ENCODE measurements around the gene ANKS6. TPM values are rescaled to one million over a fixed set of nuclear protein-coding genes. Genes with fewer than 3 reads are reported as not detected.

Gene ANKS6
- total RNA-seq, 2 donors from 2014 or later, result 6.5 to 7.4 TPM

DNA sequence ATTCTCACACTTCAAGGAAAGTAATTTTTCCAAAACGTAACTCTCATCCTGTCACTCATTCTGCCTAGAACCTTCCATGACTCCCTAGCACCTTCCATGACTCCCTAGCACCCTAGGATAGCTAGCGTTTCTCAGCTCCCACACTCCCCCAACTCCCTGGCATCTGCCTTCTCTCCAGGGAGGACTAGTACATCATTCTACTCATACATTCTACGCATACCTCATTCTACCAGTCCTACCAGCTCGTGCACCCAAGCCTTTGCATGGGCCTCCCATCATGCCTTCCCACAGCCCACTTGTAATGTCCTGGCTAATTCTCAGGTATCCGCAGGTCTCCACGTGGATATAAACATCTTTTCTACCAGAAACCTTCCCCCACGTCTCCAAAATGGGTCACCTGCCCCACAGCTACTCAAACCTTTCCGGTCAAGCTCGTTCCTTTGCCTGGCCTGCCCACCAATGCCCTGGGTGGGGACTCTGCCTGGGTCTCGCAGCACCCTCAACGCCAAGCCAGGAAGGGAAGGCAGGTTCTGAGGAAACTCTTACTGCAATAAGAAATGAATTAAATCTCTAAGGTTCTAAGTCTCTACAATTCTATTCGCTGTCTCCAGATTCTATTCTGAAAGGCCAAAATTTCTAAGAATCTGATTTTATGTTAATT is 930 bp downstream of the ANKS6 start:
- intact Hi-C loops (cut with DNase I), result no loop called here
- ATAC-seq, result no peak

DNA sequence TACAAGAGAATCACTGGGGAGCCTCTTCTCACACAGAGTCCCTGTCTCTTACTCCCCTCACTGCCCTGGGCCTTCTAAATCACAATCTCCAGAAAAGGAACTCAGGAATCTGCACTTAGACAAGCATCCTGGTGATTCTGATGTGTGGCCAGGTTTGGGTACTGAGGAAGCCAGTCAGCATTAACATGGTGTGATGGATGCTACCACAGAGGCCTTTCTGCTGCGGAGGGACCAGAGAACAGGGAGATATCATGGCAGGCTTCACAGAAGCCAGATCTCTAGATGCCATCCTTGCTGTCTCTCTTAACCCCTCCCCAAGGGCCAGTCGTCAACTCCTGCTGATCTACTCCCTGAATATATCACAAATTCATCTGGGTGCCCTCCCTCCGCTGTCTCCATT is 1.6 kb downstream of the ANKS6 start:
- DNase-seq (no peak), ATAC-seq (no peak)
- intact Hi-C loops (cut with DNase I), result no loop called here

More for the DNA sequence above, 930 bp downstream of the ANKS6 start:
- DNase-seq, result no peak

DNA sequence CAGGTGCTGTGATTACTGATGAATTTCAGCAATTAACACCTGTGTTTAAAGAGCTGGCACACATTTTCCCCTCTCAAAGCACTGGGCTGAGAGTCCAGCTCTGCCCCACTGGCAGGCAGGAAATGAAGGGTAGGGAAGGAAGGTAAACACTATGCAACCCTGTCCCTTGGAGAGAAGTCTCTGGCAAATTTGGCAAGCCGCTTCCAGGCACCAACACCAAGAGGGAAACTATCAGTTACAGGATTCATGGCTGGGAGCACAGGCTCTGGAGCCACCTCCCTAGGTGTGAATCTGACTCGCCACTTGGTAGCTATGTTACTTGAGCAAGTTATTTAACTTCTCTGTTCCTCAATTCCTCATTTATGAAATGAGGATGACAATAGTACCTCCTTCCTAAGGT is 3.3 kb downstream of the ANKS6 start:
- DNase-seq (no peak), ATAC-seq (no peak)
- intact Hi-C loops (cut with DNase I), result no loop called here

GRCh38 chr9:98791608-98792490 is 4.5 kb downstream of the ANKS6 start:
- intact Hi-C loops (cut with DNase I), result no loop called here
- ATAC-seq, result no peak
- no peak for DNase-seq

DNA sequence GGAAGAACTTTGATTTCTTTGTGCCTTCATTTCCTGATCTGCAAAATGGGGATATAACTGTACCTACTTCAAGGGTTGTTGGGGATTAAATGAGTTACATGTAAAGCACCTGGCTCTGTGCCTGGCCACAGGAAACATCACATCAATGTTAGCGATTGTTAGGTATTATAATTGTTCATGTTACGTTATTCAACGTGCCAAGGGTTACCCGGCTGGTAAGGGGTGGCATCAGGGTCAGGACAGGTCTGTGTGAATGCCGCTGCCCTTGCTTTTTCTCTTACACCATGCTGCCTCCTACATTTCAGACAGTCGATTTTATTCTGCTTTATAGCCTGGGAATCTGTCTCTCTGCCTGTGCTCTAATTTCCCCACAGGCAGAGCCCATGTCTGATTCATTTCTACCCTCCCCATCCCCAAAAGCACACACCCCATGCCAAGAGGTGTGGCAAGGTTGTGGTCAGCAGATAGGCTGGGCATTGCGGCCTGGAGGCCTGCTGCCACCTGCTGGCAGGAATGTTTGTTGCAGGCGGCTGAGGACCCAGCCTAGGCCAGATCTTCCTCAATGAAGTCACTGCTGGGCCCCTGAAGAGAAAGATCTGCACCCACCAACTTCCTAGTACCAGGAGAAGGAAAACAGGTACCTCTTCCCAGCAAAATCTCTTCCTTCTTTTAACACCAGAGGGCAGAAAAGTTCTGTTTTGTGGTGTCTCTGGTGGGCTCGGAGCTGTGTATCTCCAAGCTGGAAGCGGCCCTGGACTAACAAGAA is 5.3 kb downstream of the ANKS6 start:
- peak; percentile 87 to 93 for ATAC-seq
- DNase-seq, result peak; percentile 85
- intact Hi-C loops (cut with DNase I), result no loop called here

DNA sequence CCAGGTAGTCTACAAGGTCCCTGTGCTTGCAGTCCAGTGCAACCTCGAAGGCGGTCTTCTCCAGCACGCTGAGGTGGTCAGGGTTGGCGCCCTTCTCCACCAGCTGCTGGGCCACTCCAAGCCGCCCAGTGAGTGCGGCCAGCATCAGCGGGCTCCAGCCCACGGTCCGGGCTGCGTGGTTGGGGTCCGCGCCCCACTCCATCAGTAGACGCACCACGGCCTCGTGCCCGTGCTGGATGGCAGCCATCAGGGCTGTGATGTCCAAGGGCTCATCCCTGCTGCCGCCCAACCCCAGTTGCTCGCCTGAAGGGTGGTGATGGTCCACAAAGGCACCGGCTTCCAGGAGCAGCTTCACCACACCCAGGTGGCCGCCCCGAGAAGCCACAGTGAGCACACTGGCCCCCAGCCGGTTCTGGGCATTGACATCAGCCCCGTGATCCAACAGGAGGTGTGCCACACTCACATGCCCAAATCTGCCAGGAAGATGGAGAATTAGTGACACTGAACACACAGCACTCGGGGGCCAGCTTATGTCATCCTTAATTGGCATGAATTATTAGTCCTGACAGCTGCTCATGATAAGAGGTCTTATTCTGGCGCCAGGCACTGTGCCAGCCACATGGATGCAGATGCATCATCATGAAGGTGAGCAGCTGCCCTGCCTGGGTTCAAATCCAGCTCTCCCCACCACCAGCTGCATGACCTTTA is 6.1 kb downstream of the ANKS6 start:
- no peak for ATAC-seq
- DNase-seq, result no peak
- intact Hi-C loops (cut with DNase I), result no loop called here

- intact Hi-C loops (cut with DNase I), result no loop called here
- ATAC-seq, result no peak
- DNase-seq, result no peak
Observed at GRCh38 chr9:98789483-98790133, 6.7 kb downstream of the ANKS6 start.

DNA sequence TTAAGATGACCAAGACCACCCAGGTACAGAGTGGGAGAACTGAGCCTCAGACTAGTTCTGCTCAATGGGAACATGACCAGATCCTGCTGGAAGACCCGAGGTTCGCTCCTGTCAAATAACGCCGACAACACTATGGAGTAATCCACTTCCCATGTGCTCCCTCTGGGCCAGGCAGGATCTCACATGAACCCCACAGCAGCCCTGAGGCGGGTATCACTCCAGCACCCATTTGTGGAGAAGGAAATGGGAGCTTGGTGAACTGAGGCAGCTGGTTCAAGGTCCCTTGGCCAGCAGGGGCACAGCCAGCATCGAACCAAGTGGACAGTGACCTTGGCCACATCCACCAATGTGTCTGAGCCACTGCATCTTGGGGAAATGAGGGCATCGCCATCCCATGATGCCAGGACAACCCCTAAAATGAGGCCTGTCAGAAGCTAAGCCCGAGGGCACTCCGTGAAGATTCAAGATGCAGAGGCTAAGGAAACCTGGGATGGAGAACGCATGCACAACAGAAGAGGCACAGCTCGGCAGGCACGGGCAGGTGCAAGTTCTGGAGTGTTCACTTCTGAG is 8.5 kb downstream of the ANKS6 start:
- intact Hi-C loops (cut with DNase I), result no loop called here
- DNase-seq, result no peak
- ATAC-seq, result no peak

DNA sequence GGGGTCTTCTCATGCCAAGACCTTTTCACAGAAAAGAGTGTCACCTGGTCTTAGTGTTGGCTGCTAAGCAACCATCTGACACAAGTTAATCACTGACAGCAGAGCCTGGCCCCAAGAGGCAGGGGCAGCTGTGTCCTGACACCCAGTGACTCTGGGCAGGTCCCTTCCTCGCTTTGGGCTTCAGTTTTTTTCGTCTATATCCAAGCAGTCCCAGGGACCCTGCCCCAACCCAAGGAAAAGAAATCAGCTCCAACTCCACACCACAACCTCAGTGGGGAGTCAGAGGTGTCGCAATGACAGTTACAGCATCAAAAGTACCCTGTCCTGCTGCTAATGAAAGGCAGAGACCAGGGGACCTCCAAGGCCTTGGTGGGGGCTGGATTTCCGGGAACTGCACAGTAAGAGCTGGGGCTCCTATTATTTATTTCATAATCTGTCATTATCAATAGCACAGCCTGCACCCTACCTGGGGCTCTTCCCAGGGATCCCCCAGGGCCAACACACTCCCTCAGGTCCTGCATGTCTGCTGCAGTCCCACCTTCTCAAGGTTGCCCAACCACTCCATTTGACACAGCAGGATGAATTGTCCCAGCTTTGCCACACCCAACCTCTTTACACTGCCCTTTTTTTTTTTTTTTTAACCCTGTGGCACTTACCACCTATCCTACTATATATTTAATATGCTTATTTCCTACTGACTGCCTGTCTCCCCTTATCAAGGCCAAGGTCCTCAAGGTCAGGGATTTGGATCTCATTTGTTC is 9.4 kb downstream of the ANKS6 start:
- ATAC-seq (no peak), DNase-seq (no peak)
- intact Hi-C loops (cut with DNase I), result no loop called here

- intact Hi-C loops (cut with DNase I), result no loop called here
- no peak for DNase-seq
Observed at GRCh38 chr9:98784831-98785806, 11.2 kb downstream of the ANKS6 start.

DNA sequence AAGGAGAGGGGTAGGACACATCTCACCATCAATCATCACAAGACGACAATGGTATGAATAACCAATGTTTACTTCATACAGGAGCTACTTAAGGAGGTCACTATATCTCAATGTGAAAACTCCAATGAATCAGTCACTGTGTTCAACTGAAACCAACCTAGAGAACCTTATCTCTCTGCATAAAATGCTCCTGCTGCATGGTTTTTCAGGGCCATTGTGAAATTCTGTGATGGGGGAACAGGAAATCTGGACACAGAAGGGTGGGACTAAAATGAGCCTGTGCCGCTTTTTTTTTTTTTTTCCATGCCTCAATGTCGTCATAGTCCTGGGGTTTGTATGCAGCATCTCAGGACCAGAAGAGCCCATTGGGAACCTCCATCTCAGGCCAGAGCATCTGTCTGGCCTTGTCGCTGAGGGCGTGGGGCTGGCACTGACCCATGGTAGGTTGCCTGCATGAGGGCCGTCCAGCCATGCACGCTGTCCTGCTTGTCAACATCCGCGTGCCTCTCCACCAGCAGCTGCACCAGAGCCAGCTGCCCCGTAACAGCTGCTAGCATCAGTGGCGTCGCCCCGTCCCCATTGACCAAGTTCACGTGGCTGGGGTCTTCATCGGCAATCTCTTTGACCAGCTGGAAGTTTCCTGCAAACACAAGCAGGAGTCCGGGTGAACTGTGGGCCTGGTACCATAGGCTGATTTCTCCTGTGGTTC is 12.7 kb downstream of the ANKS6 start:
- DNase-seq (no peak), ATAC-seq (no peak)
- intact Hi-C loops (cut with DNase I), result no loop called here

More at GRCh38 chr9:98784831-98785806, 11.2 kb downstream of the ANKS6 start:
- ATAC-seq, result no peak

DNA sequence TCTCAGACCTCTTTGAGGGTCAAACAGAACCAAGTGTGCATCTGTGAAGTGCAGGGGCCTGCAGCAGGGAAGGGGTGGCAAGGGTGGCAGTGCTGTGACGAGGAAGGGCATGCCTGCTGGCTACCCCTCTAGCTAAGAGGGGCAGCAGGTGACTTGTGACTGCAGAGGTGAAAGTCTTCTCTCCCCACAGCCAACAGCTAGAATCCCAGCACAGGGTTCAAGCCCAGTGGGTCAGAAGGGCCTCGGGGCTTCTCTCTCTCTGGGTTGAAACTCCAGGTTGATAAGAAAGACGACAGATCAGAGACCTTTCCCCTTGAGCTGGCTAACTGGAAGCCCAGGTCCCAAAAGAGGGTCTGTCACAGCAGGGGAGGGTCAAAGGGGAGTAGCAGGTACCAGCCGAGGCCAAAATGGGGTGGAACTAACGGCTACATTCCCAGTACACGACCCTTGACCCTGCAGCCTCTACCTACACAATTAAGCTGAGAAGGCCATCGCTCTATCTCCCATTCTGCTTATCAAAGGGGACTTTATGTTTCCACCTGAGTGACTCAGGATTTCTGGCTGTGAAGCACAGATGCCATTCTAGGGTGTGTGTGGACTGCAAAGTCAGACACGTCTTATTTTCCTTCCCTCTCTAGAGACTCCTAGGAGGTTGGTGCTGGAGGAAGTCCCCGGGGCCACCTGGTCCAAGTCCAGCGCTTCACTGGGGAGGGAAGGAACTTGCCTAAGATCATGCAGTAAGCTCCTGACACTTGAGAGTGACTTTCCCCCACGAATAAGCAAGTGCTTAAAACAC is 14.6 kb downstream of the ANKS6 start:
- no peak for DNase-seq
- no peak for ATAC-seq
- intact Hi-C loops (cut with DNase I), result no loop called here

- intact Hi-C loops (cut with DNase I), result no loop called here
- DNase-seq (no peak), ATAC-seq (no peak)
Observed at GRCh38 chr9:98780059-98780749, 16.2 kb downstream of the ANKS6 start.

- no peak for ATAC-seq
- no peak for DNase-seq
- intact Hi-C loops (cut with DNase I), result loop anchor here in 1 of 2 donors (5.0 kb wide), 1 partner anchor 462 kb away; no protein-coding TSS in a partner anchor
Observed at GRCh38 chr9:98778711-98779530, 17.4 kb downstream of the ANKS6 start.
